Neuronal stem cell (in vitro differentiated cells): ENCODE results near the gene CCDC141.
A peak's percentile ranks its signal among the peaks of the same experiment; 100 is the strongest.

Experiments used
- DNase-seq: peaks from one replicate; pipeline ENCODE4 v3.0.0-alpha.2; 2013; ENCODE audit warnings: low spot score
- H2AFZ ChIP-seq: one replicate; pipeline ENCODE4 v1.6.1; 2013; ENCODE audit warnings: mild to moderate bottlenecking, low read length, inconsistent platforms
- H2AK5ac ChIP-seq: 2 replicates; pipeline ENCODE4 v1.6.1; 2013; ENCODE audit warnings: low read depth, mild to moderate bottlenecking, inconsistent platforms, low read length, moderate library complexity, mixed read lengths
- H2BK120ac ChIP-seq: 2 replicates; pipeline ENCODE4 v1.6.1; 2013; ENCODE audit warnings: low read depth, mild to moderate bottlenecking, inconsistent platforms, low read length, moderate library complexity, mixed read lengths
- H2BK12ac ChIP-seq: one replicate; pipeline ENCODE4 v1.6.1; 2013; ENCODE audit warnings: low read length, inconsistent platforms
- H2BK15ac ChIP-seq: 2 replicates; pipeline ENCODE4 v1.6.1; 2013; ENCODE audit warnings: mild to moderate bottlenecking, low read length, inconsistent platforms, mixed read lengths
- H2BK5ac ChIP-seq: one replicate; pipeline ENCODE4 v1.6.1; 2013; ENCODE audit warnings: inconsistent platforms, mild to moderate bottlenecking, low read length, moderate library complexity
- H3K14ac ChIP-seq: one replicate; pipeline ENCODE4 v1.6.1; 2013; ENCODE audit warnings: low read length, inconsistent platforms
- H3K18ac ChIP-seq: 2 replicates; pipeline ENCODE4 v1.6.1; 2013; ENCODE audit warnings: low read length, inconsistent platforms
- H3K23ac ChIP-seq: 2 replicates; pipeline ENCODE4 v1.6.1; 2013; ENCODE audit warnings: low read depth, mild to moderate bottlenecking, mixed read lengths, low read length, inconsistent platforms; ENCODE audit not compliant: poor library complexity
- H3K27ac ChIP-seq: replicated peaks from 3 replicates; pipeline ENCODE4 v1.5.1; 2013; ENCODE audit warnings: low read length, inconsistent platforms
- H3K27me3 ChIP-seq, 3 experiments: 2 replicates each; pipeline ENCODE4 v1.6.1; 2013; ENCODE audit warnings: low read length in 3 of 3, mild to moderate bottlenecking in 2 of 3, inconsistent platforms in 1 of 3, low read depth in 1 of 3, mixed read lengths in 1 of 3, moderate library complexity in 1 of 3; ENCODE audit not compliant: control insufficient read depth in 3 of 3, insufficient read depth in 3 of 3
- H3K36me3 ChIP-seq, 2 donors: replicated peaks in 1 of 2; 2 replicates each; pipeline ENCODE4 v1.6.1; 2013; ENCODE audit warnings: low read length in 2 of 2; ENCODE audit not compliant: control insufficient read depth in 2 of 2, insufficient read depth in 2 of 2
- H3K4ac ChIP-seq: 2 replicates; pipeline ENCODE4 v1.6.1; 2013; ENCODE audit warnings: inconsistent platforms, mild to moderate bottlenecking, low read length, moderate library complexity
- H3K4me1 ChIP-seq, 2 donors: 1 replicate in 1 of 2; 2 replicates in 1 of 2; pipeline ENCODE4 v1.6.1; 2013; ENCODE audit warnings: low read length in 2 of 2, low read depth in 1 of 2; ENCODE audit not compliant: control insufficient read depth in 2 of 2, insufficient read depth in 1 of 2
- H3K4me2 ChIP-seq: one replicate; pipeline ENCODE4 v1.6.1; 2013; ENCODE audit warnings: mild to moderate bottlenecking, low read length, inconsistent platforms; ENCODE audit not compliant: insufficient read depth, poor library complexity, severe bottlenecking
- H3K4me3 ChIP-seq, 2 donors: 2 replicates each; pipeline ENCODE4 v1.5.1; 2013; ENCODE audit warnings: low read length in 2 of 2, mild to moderate bottlenecking in 2 of 2, inconsistent platforms in 1 of 2, moderate library complexity in 1 of 2
- H3K79me1 ChIP-seq: one replicate; pipeline ENCODE4 v1.6.1; 2013; ENCODE audit warnings: low read depth, mild to moderate bottlenecking, inconsistent platforms, low read length, moderate library complexity
- H3K9ac ChIP-seq: one replicate; pipeline ENCODE4 v1.6.1; 2013; ENCODE audit warnings: mild to moderate bottlenecking, low read depth, low read length, inconsistent platforms; ENCODE audit not compliant: poor library complexity
- H3K9me3 ChIP-seq, 2 donors: replicated peaks in 1 of 2; 2 replicates each; pipeline versions ENCODE3 to v1.6.1; 2013; ENCODE audit warnings: low read length in 2 of 2, mild to moderate bottlenecking in 2 of 2, inconsistent platforms in 1 of 2, low read depth in 1 of 2, mixed read lengths in 1 of 2, moderate library complexity in 1 of 2; ENCODE audit not compliant: control insufficient read depth in 2 of 2, insufficient read depth in 1 of 2
- H4K8ac ChIP-seq: one replicate; pipeline ENCODE4 v1.6.1; 2013; ENCODE audit warnings: low read depth, mild to moderate bottlenecking, inconsistent platforms, low read length, moderate library complexity
- H4K91ac ChIP-seq: one replicate; pipeline ENCODE4 v1.6.1; 2013; ENCODE audit warnings: low read length, low read depth, mild to moderate bottlenecking, inconsistent platforms; ENCODE audit not compliant: poor library complexity
- WGBS, 2 donors: extraction: QIAGEN DNeasy Blood & Tissue Kit; methylation state at CpG; one replicate each; pipeline ENCODE4 v1.1.7; 2013; ENCODE audit warnings: missing lambda C conversion rate in 2 of 2, mixed read lengths in 1 of 2; ENCODE audit not compliant: insufficient read length in 2 of 2, insufficient replicate concordance in 1 of 2; ENCODE audit errors: extremely low coverage in 2 of 2; 5-methylcytosine and 5-hydroxymethylcytosine counted together

The CCDC141 gene

DNA sequence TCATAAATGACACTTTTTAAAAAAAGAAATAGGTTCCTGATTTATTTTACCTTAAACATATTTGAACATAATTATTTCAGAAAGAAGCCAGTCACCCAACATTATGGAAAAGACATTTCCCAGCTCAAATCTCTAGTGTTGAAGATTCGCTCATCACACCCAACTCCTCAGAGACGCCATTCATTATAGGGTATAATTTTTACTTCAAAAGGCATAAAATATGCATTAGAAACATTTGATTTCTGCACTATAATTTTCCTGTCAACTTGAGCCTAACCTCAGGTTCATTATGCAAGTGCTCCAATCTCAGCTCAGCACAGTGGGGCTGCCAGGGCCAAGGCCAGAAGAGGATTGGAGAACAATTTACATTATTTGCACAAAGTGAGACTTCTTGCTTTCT lies 183.9 kb downstream of the CCDC141 start:
- Histone ChIP-seq H2BK120ac (no peak overlapping the region), H3K27me3 (no peaks in the 10 kb centered on the region), H2BK12ac (no peak overlapping the region), H3K9me3 (no peaks in the 10 kb centered on the region), H2AK5ac (no peak overlapping the region), H4K91ac (no peak overlapping the region), H2BK5ac (no peak overlapping the region), H3K79me1 (no peaks in the 10 kb centered on the region), H3K36me3 (no peaks in the 10 kb centered on the region), H3K27ac (no peak overlapping the region), H3K18ac (no peak overlapping the region), H3K4me3 (no peak overlapping the region), H3K4me1 (peaks cover 0 to 2% of the 10 kb centered on the region in 2 donors), H3K23ac (no peak overlapping the region), H3K4me2 (no peak overlapping the region), H2BK15ac (no peak overlapping the region), H3K4ac (no peak overlapping the region), H4K8ac (no peak overlapping the region), H3K14ac (no peak overlapping the region), H3K9ac (no peak overlapping the region), H2AFZ (no peak overlapping the region)
- DNase-seq: no peak
- WGBS, 2 donors: no CpG with 5 or more reads among the region's 2 CpGs

DNA sequence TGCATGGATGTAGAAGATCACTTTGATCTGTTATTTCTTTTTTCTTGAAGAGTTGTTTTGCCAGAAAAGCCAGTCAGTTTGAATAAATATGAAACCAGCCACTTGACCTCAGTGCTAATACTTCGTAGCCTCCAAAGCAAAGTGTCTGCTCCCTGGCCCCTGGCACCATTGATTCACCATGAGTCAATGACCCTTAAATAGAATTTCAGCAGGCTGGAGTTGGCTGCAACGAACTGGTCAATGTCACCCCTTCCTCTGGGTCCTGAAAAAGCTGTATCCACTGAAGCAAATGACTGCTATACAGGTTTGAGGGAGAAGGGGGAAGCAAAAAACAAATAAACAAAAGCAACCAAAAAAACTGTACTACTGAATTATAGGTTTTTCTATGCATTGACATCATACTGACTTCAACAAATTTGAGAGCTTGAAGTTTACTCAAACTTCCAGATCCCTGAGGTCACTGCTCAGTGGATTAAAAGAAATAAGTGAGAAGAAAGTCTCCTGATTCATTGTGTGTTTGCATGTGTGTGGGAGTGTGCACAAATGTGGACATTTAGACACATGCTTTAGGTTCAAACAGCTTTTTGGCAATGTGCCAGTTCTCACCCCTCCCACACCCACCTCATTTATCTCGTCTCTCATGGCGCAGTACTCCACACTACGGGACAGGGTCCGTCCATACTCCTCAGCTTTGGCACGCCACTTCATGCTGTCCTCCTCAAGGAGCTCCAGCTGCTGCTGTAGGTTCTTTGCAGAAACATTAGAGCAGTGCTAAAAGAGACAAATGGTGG lies 184.6 kb downstream of the CCDC141 start:
- H3K18ac ChIP-seq: no peak overlapping the region

DNA sequence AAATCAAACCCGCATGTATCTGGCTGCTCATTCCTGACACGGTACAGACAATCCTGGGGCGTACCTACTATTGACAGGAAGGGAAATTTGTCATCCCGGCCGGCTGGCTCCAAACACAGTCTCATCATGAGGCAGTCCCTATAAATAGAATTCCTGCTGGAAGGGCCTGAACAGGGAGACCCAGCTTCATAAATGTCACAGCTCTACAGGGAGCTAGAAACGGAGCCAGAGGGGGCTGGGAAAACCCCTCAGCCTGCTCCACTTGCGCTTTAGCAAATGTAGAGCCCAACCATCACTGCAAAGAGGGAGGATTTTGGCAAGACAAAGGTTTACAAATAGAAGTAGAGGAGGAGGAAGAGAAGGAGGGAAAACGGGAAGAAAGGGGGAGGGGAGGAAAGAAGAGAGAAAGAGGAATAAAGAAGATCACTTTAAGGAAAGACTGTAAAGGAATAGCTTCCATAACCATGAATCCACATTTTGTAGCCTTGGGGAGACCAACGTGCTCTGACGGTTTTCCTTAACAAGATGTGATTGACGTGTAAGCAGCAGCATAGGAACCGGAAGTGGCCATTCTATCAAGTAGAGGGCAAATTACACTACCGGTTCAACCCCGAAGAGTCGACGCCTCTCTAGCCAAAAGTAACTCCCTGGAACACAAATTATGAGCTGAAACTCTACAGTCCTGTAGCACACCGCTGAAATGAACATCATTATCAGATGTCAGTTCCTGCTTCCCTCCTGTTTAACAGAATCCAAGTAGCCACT lies 185.9 kb downstream of the CCDC141 start:
- H3K4me2 ChIP-seq: no peak overlapping the region
- H2BK120ac ChIP-seq: no peak overlapping the region
- DNase-seq: no peak
- peaks cover 0 to 2% of the 10 kb centered on the region in 2 donors for H3K4me1 ChIP-seq
- no peak overlapping the region for H2AK5ac ChIP-seq
- H3K9ac ChIP-seq: no peak overlapping the region
- no peak overlapping the region for H3K27ac ChIP-seq
- 82% methylated on average over 1 of the region's 17 CpGs; no CpG with 5 or more reads in 1 of the 2 donors for WGBS, 2 donors
- no peak overlapping the region for H3K23ac ChIP-seq
- no peaks in the 10 kb centered on the region for H3K27me3 ChIP-seq
- no peak overlapping the region for H4K91ac ChIP-seq
- no peaks in the 10 kb centered on the region for H3K36me3 ChIP-seq
- no peak overlapping the region for H3K18ac ChIP-seq
- H3K79me1 ChIP-seq: no peaks in the 10 kb centered on the region
- H2BK12ac ChIP-seq: no peak overlapping the region
- no peaks in the 10 kb centered on the region for H3K9me3 ChIP-seq
- no peak overlapping the region for H4K8ac ChIP-seq
- no peak overlapping the region for H3K4ac ChIP-seq
- no peak overlapping the region for H2BK15ac ChIP-seq
- H2AFZ ChIP-seq: peak overlapping the region; percentile 4
- no peak overlapping the region for H3K4me3 ChIP-seq
- H3K14ac ChIP-seq: no peak overlapping the region
- H2BK5ac ChIP-seq: no peak overlapping the region

More for the DNA sequence above, 184.6 kb downstream of the CCDC141 start:
- Histone ChIP-seq H3K27ac (no peak overlapping the region), H4K91ac (no peak overlapping the region), H2BK120ac (no peak overlapping the region), H4K8ac (no peak overlapping the region), H3K9ac (no peak overlapping the region), H3K4me2 (no peak overlapping the region), H3K4me3 (no peak overlapping the region), H3K9me3 (no peaks in the 10 kb centered on the region), H2BK5ac (no peak overlapping the region), H3K79me1 (no peaks in the 10 kb centered on the region), H3K14ac (no peak overlapping the region), H3K4me1 (peaks cover 0 to 2% of the 10 kb centered on the region in 2 donors), H2BK15ac (no peak overlapping the region), H2AFZ (no peak overlapping the region), H3K4ac (no peak overlapping the region), H2BK12ac (no peak overlapping the region), H3K23ac (no peak overlapping the region), H2AK5ac (no peak overlapping the region), H3K27me3 (no peaks in the 10 kb centered on the region), H3K36me3 (no peaks in the 10 kb centered on the region)
- DNase-seq: no peak
- WGBS, 2 donors: no CpG with 5 or more reads among the region's 7 CpGs

DNA sequence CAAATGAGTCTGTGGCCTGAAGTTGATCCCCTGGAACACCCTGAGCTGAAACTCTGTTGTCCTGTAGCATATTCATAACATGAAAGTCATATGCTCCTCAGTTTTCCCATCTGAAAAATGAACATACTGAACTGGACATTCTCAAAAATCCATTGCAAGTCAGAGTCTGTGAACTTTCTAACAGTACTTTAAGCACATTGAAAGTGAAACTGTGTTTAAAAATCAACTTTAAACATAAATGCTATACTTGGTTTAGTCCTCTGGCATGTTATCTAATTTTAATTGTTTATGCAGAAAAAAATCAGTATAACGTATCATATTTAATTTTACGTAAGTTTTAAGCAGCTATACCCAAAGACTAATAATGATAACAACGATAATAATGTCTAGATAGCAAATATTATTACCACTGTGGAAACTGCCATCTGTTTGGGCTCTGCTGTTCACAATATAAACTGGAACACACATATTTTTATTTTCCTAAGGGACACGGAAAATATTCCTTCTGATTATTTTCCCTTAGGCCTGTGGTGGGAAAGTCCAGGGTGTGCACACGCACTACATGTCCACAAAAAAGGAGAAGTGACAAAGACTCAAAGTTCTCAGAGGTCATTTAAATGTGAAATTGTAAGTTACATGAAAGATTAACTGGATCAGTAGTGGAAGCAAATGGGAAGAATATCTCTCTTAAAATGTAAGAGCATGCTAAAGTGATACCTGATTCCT lies 186.6 kb downstream of the CCDC141 start:
- no peak overlapping the region for H2BK120ac ChIP-seq
- H3K18ac ChIP-seq: no peak overlapping the region
- no peak overlapping the region for H3K27ac ChIP-seq
- no peak overlapping the region for H4K8ac ChIP-seq
- no peak overlapping the region for H3K23ac ChIP-seq
- H4K91ac ChIP-seq: no peak overlapping the region
- H2AFZ ChIP-seq: no peak overlapping the region
- no peaks in the 10 kb centered on the region for H3K9me3 ChIP-seq
- H2AK5ac ChIP-seq: no peak overlapping the region
- H3K4me2 ChIP-seq: no peak overlapping the region
- H3K9ac ChIP-seq: no peak overlapping the region
- no peak overlapping the region for H3K4me3 ChIP-seq
- no peak overlapping the region for H2BK5ac ChIP-seq
- H3K79me1 ChIP-seq: no peaks in the 10 kb centered on the region
- no peaks in the 10 kb centered on the region for H3K27me3 ChIP-seq
- no peak overlapping the region for H3K14ac ChIP-seq
- H3K4me1 ChIP-seq: peaks cover 0 to 2% of the 10 kb centered on the region in 2 donors
- H3K4ac ChIP-seq: no peak overlapping the region
- H3K36me3 ChIP-seq: no peaks in the 10 kb centered on the region
- DNase-seq: no peak
- H2BK15ac ChIP-seq: no peak overlapping the region
- WGBS, 2 donors: no CpG with 5 or more reads among the region's 5 CpGs
- no peak overlapping the region for H2BK12ac ChIP-seq
